LNCAP (cell line): ENCODE results near the gene DHRS7C.

Experiments
- TF ChIP-seq, protein P1 (sequence below): fragments of 450-650 bp; IDR thresholded peaks from 2 replicates; pipeline ENCODE4 v1.5.1; 2017; ENCODE audit warnings: mild to moderate bottlenecking

Gene DHRS7C

DNA sequence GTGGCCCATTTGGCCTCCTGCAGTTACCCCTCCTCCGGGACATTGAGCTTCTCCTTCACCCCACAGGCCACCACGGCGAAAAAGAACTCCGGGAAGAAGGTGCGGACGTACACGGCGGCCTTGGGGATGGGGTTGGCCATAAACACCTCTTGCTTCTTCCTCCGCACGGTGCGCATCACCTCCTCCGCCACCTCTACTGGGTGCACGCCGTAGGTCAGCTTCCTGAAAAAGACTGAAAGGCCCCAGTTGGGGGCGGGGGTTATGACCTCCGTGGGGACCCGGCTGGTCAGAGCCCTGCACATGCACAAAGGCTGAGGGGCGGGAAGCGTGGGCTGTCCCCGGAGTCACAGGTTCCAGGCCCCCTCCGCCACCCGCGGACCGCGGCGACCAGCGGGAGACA lies 19.9 kb downstream of the DHRS7C start:
- TF ChIP-seq, protein P1, sequence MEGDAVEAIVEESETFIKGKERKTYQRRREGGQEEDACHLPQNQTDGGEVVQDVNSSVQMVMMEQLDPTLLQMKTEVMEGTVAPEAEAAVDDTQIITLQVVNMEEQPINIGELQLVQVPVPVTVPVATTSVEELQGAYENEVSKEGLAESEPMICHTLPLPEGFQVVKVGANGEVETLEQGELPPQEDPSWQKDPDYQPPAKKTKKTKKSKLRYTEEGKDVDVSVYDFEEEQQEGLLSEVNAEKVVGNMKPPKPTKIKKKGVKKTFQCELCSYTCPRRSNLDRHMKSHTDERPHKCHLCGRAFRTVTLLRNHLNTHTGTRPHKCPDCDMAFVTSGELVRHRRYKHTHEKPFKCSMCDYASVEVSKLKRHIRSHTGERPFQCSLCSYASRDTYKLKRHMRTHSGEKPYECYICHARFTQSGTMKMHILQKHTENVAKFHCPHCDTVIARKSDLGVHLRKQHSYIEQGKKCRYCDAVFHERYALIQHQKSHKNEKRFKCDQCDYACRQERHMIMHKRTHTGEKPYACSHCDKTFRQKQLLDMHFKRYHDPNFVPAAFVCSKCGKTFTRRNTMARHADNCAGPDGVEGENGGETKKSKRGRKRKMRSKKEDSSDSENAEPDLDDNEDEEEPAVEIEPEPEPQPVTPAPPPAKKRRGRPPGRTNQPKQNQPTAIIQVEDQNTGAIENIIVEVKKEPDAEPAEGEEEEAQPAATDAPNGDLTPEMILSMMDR, result no peak

DNA sequence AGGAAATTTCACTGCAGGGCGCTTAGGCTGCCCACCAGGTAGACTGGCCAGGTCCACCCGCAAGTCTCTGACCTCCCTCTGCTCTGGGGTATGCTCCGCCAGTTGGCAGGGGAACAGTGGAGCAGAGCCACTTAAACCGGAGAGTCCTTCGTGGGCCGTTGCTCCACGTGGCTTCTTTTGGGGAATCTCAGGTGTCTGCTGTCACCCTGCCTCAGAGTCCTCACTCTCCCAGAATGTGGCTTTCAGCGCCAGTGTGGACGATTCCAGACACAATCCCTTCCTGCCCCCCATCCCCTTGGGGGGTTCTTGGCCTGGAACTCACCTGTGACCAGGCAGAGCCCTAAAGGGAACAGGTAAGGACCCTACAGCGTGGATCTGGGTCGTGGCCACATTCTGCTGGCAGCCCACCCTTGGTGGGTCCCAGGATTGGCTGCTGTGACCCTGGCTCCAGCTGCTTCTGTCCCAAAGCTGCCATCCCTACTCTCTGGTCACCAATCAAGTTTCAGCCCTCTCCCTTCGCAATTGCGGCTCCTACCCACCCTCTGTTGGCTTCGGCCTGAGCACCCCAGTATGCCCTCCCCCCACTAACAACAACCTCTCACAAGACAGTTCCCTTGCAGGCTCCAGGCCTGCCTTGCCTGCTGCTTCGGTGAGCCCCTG lies 22.2 kb downstream of the DHRS7C start:
- TF ChIP-seq, protein P1, result no peak

DNA sequence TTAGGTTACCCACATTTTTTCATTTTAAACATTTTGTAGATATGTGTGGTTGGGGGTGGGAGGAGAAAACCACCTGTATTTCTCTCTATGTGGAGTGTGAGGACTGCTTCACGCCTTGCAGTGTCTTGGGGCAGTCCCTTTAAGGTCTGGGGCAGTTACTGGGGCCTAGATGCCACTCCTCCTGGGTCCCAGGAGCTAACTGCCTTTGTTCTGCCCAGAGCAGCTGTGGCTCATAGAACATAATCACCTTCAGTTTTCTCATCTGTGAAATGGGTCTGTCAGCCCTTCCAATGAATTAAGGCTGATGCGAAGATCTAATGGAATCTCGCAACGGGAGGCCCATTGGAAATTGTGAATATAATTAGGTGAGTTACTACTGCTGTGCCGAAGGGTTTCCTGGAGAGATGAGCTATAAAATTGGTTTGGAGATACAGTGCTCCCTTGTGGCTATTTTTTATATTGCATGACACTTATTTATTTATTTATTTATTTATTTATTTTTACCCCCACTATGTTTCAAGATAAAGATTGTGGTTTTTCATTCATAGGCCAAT lies 22.9 kb downstream of the DHRS7C start:
- TF ChIP-seq, protein P1, result peak; percentile 45

DNA sequence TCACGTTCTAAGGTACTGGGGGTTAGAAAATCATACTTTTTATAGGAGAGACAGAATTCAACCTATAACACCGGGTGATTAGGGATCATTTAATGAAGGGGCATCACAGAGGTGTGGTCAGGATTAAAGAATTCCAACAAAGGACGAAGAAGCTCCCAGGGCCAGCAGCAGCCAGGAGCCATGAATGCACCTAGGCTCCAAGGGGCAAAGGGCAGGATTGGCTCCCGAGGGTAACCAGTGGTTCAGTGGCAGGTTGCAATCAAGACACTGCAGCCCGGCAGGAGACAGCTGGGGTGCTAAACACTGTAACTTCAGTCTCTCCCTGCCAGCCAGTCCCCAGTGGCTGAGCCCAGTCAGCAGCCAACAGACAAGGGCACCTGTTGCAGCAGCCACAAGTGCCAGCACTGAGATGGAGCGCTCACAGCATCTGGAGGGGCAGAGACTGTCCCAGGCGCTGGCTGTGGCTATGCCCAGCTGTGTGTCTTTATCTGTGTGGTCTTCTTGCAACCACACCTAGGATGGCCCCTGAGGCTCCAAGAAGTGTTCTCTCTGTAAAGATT lies 23.9 kb downstream of the DHRS7C start:
- TF ChIP-seq, protein P1, result no peak

DNA sequence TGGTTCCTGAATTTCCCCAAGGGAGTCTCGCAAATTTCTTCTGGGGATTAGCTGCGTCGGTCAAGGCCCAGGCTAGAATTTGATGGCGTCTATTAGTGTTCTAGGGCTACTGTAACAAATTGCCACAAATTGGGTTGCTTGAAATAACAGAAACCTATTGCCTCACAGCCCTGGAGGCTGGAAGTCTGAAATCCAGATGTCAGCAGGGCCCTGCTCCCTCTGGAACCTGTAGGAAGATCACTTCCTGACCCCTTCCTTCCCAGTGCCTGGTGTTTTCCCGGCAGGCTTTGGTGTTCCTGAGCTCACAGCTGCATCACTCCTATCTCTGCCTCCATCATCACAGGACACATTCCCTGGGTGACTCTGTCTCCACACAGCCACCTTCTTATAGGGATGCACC lies 24.4 kb downstream of the DHRS7C start:
- TF ChIP-seq, protein P1, result no peak

DNA sequence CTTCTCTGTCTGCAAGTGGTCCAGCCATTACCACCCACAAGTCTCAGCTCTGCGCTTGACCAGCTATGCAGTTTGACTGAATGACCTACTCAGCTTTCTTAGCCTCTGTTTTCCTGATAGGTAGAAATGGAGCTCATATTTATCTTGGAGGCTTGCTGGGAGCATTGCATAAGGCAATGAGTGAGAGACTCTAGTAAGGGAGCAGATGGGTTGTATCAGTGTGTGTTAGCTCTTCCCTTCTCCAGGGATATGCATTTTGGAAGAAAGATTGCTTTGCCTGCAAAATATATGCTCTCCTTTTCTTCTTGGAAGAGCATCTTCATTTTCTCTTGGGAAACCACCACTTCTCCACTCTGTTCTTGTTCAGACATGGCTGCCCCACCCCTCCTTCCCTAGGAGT lies 26.1 kb downstream of the DHRS7C start:
- TF ChIP-seq, protein P1, result no peak

DNA sequence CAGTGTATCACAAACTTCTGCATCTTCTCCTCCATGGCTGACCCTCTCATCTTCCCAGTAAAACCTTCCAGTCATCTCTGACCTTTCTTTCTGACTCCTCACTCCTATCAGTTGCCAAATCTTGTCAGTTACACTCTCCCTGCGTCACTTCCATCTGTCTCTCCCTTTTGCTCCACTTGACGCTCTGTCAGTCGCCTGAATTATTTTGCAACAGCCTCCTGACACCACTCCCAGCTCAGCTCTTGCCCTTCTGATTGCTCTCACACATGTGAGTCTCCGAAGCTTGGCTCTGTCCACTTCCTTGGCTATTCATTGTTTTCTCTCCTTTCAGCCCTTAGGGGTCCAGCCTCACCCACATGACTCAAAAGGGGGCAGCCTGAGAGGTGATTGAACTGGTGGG lies 27.7 kb downstream of the DHRS7C start:
- TF ChIP-seq, protein P1, result no peak
